Measurements from ENCODE around the gene ZMIZ1. TPM values are rescaled to one million over a fixed set of nuclear protein-coding genes. Genes with fewer than 3 reads are reported as not detected.

Gene ZMIZ1
- total RNA-seq, 4 donors from 2014 or later, result 22.7 to 37.5 (median 31.7) TPM

- no peak for ATAC-seq
Observed at GRCh38 chr10:79147796-79148451, 79.2 kb downstream of the ZMIZ1 start.

GRCh38 chr10:79148452-79149344 lies 79.9 kb downstream of the ZMIZ1 start:
- in situ Hi-C loops (cut with MboI; ENCODE audit: low sequenced_read_pairs in 4 of 4) (loop anchor here in 1 of 4 donors (5.0 kb wide), 1 partner anchor 71 kb away; no protein-coding TSS in a partner anchor), intact Hi-C loops (cut with DNase I; ENCODE audit: low total_unique reads) (loop anchor here (1.0 to 2.0 kb wide), 2 partner anchors 35 to 78 kb away; no protein-coding TSS in a partner anchor)
- H3K9me3 ChIP-seq, result no peaks in the 10 kb centered on the region
- no peaks in the 10 kb centered on the region for H3K27me3 ChIP-seq
- peak overlapping the region; percentile 86 to 92 (median 88) for H3K27ac ChIP-seq
- no peak for TF ChIP-seq CTCF (IDR thresholded peaks at IDR 0.05 in 4 of 5, conservative IDR thresholded peaks at IDR 0.05 in 1 of 5)
- TF ChIP-seq POLR2A (IDR thresholded peaks at IDR 0.05), result peak; percentile 34 to 50
- H3K36me3 ChIP-seq, result no peaks in the 10 kb centered on the region
- DNase-seq, result peak; percentile 56 to 80
- peak overlapping the region in 2 of 4 donors; percentile 9 to 27 for H3K4me3 ChIP-seq
- H3K4me1 ChIP-seq, result peaks cover 81 to 97% of the 10 kb centered on the region in 2 donors
- ATAC-seq, result peak; percentile 13 to 17

More at GRCh38 chr10:79147796-79148451, 79.2 kb downstream of the ZMIZ1 start:
- no peak for TF ChIP-seq CTCF (IDR thresholded peaks at IDR 0.05 in 4 of 5, conservative IDR thresholded peaks at IDR 0.05 in 1 of 5)
- TF ChIP-seq POLR2A (IDR thresholded peaks at IDR 0.05), result no peak
- DNase-seq, result no peak
- in situ Hi-C loops (cut with MboI; ENCODE audit: low sequenced_read_pairs in 4 of 4) (loop anchor here in 1 of 4 donors (5.0 kb wide), 1 partner anchor 71 kb away; no protein-coding TSS in a partner anchor), intact Hi-C loops (cut with DNase I; ENCODE audit: low total_unique reads) (loop anchor here (2.0 kb wide), 2 partner anchors 53 to 77 kb away; no protein-coding TSS in a partner anchor)
- H3K27me3 ChIP-seq, result no peaks in the 10 kb centered on the region
- H3K27ac ChIP-seq, result peak overlapping the region; percentile 86 to 92 (median 88)
- H3K9me3 ChIP-seq, result no peaks in the 10 kb centered on the region
- H3K36me3 ChIP-seq, result no peaks in the 10 kb centered on the region
- no peak overlapping the region for H3K4me3 ChIP-seq
- H3K4me1 ChIP-seq, result peaks cover 77 to 94% of the 10 kb centered on the region in 2 donors

- no peaks in the 10 kb centered on the region for H3K9me3 ChIP-seq
- H3K36me3 ChIP-seq, result no peaks in the 10 kb centered on the region
- peaks cover 85 to 99% of the 10 kb centered on the region in 2 donors for H3K4me1 ChIP-seq
- H3K27ac ChIP-seq, result peak overlapping the region; percentile 86 to 92 (median 88)
- H3K4me3 ChIP-seq, result peak overlapping the region in 2 of 4 donors; percentile 9 to 27
- in situ Hi-C loops (cut with MboI; ENCODE audit: low sequenced_read_pairs in 4 of 4), result loop anchor here in 1 of 4 donors (5.0 kb wide), 1 partner anchor 72 kb away; no protein-coding TSS in a partner anchor
- ATAC-seq, result no peak
- DNase-seq, result no peak
- H3K27me3 ChIP-seq, result no peaks in the 10 kb centered on the region
- TF ChIP-seq CTCF (IDR thresholded peaks at IDR 0.05 in 4 of 5, conservative IDR thresholded peaks at IDR 0.05 in 1 of 5) (no peak), POLR2A (IDR thresholded peaks at IDR 0.05) (no peak)
- intact Hi-C loops (cut with DNase I; ENCODE audit: low total_unique reads), result loop anchor here (1.0 to 2.0 kb wide), 2 partner anchors 36 to 79 kb away; no protein-coding TSS in a partner anchor
Observed at GRCh38 chr10:79149345-79149661, 80.5 kb downstream of the ZMIZ1 start.

- no peaks in the 10 kb centered on the region for H3K27me3 ChIP-seq
- H3K4me3 ChIP-seq, result no peak overlapping the region
- no peaks in the 10 kb centered on the region for H3K36me3 ChIP-seq
- H3K27ac ChIP-seq, result peak overlapping the region; percentile 86 to 92 (median 88)
- ATAC-seq (peak; percentile 13 to 32), DNase-seq (peak; percentile 76 to 94)
- in situ Hi-C loops (cut with MboI; ENCODE audit: low sequenced_read_pairs in 4 of 4), result loop anchor here in 2 of 4 donors (5.0 to 10.0 kb wide), 2 partner anchors 65 to 73 kb away; no protein-coding TSS in a partner anchor
- intact Hi-C loops (cut with DNase I; ENCODE audit: low total_unique reads), result loop anchor here (1.0 to 10.0 kb wide), 8 partner anchors 37 to 295 kb away; partner anchors contain the start of gene ZCCHC24
- H3K4me1 ChIP-seq, result peaks cover 85 to 99% of the 10 kb centered on the region in 2 donors
- TF ChIP-seq CTCF (IDR thresholded peaks at IDR 0.05 in 4 of 5, conservative IDR thresholded peaks at IDR 0.05 in 1 of 5) (no peak), POLR2A (IDR thresholded peaks at IDR 0.05) (peak; percentile 34 to 51)
- no peaks in the 10 kb centered on the region for H3K9me3 ChIP-seq
Observed at GRCh38 chr10:79149662-79150443, 81.1 kb downstream of the ZMIZ1 start.

Data from gastrocnemius medialis (tissue), 4 donors.